ENCODE measurements around the gene RSU1.

DNA sequence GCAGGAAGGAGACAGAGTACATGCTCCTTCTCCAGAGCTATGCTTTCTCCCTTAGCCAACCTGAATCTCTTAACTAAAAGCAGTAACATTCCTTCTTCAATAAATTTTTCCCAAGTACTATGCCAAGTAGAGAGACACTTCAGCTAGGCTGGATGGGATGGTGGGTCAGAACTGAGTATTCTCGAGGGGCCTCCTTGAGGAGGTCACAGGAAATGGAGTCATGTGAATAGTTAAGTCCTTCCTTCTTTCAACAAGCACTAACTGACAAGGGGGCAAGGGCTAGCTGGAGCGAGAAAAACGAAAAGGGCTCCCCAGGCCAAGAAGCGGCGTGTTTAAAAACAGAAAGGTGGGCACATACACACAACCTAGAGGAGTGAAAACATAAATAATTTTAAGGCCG lies 5.5 kb downstream of the RSU1 start:
- TF ChIP-seq EZH2 (IDR thresholded peaks at IDR 0.05; ENCODE audit: insufficient read depth, poor library complexity, severe bottlenecking) (no peak), EZH2phosphoT487 (IDR thresholded peaks at IDR 0.05; ENCODE audit: insufficient read depth, low read depth) (no peak)

Data from GM23248 (cell line).